Measurements from ENCODE around the gene SHROOM1.

- no peak for TF ChIP-seq POLR2AphosphoS5 (IDR thresholded peaks at IDR 0.05; ENCODE audit: insufficient read depth, low read depth, low read length)
- no peak for TF ChIP-seq CTCF (IDR thresholded peaks at IDR 0.05; ENCODE audit: extremely low read depth in 1 of 2, insufficient read depth in 1 of 2, low read depth in 1 of 2, low read length in 2 of 2)
These were observed 6.0 kb downstream of the SHROOM1 start for GRCh38 chr5:132824426-132824825.
